Motor neuron (in vitro differentiated cells): Measurements from ENCODE around the gene NHSL1. TPM values are rescaled to one million over a fixed set of nuclear protein-coding genes. Genes with fewer than 3 reads are reported as not detected.

Experiments used
- ATAC-seq, 8 experiments: fragments of 200-7000 bp; cut with Tn5 transposase; replicated peaks in 6 of 8; 2 replicates each; pipeline ENCODE4 v1.8.0; 2021; ENCODE audit warnings: mild to moderate bottlenecking in 8 of 8, moderate library complexity in 8 of 8
- H3K27ac ChIP-seq, 2 donors: fragments of 250-450 bp; sonication (Bioruptor Pico); 2 replicates each; pipeline ENCODE4 v1.9.0; 2021; ENCODE audit warnings: antibody characterized with exemption in 2 of 2, mild to moderate bottlenecking in 2 of 2, moderate library complexity in 1 of 2
- H3K4me1 ChIP-seq, 2 donors: fragments of 250-450 bp; sonication (Bioruptor Pico); replicated peaks in 1 of 2; 2 replicates each; pipeline ENCODE4 v1.6.1; 2021; ENCODE audit warnings: antibody characterized with exemption in 2 of 2, mild to moderate bottlenecking in 2 of 2, moderate library complexity in 1 of 2
- H3K4me3 ChIP-seq, 5 donors: fragments of 250-450 bp; sonication (Bioruptor Pico); 2 replicates each; pipeline ENCODE4 v1.9.0; 2021; ENCODE audit warnings: antibody characterized with exemption in 5 of 5, mild to moderate bottlenecking in 5 of 5, moderate library complexity in 4 of 5
- WGBS, 10 experiments: fragments of 450-650 bp; shearing (Covaris generic); methylation state at CpG; one replicate each; pipeline ENCODE4 v1.0.0; 2022; 5-methylcytosine and 5-hydroxymethylcytosine counted together
- in situ Hi-C, 9 experiments: fragments of 400-800 bp; cut with MboI; loops; one replicate each; pipeline ENCODE4 v1.15.0; 2021; ENCODE audit warnings: low sequenced_read_pairs in 9 of 9, low pct_unique_long_range_greater_than_20kb in 2 of 9; ENCODE audit not compliant: unreplicated experiment in 9 of 9
- total RNA-seq, 8 experiments: library from RNA; unstranded; fragments of 300-600 nt; gene quantifications; 2 replicates each; pipeline versions ENCODE4 v1.2.3 to v1.2.4, GENCODE V29; 2022

NHSL1 gene
- total RNA-seq, 8 experiments from 2014 or later = 3.4 to 33.1 (median 18.5) TPM

DNA sequence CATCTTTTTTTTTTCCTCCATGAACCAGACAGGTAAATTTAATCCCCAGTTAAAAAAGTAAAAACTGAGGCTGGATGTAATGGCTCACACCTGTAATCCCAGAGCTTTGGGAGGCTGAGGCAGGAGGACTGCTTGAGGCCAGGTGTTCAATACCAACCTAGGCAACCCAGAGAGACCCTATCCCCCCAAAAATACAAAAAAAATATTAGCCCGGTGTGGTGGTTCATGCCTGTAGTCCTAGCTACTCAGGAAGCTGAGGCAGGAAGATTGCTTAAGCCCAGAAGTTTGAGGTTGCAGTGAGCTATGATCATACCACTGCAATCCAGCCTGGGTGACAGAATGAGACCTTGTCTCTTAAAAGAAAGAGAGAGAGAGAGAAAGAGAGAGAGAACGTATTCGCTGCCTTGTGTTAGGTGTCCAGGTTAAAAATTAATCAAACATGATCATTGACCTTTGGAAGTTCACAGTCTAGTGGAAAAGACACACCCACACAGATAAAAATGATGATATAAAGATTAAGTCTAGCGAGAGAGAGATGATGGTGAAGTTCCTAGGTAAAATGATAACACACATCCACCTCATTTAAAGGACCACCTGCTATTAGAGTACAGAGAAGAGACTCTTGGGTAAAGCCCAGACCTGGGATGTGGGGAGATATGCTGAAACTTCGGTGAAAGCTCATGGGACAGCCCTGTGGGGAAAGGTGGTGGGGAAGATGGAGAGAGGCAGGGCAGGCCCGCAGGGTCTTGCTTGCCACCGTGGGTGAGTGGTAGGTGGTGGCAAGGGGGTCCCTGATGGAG lies 4.8 kb upstream of the NHSL1 start:
- H3K4me3 ChIP-seq = no peak overlapping the region
- WGBS, 10 experiments = 85 to 100% (median 95%) methylated on average over 3 to 7 of the region's 7 CpGs; no CpG with 5 or more reads in 2 of the 10 experiments
- in situ Hi-C loops = loop anchor here in 1 of 9 experiments (10.0 kb wide), 1 partner anchor 389 kb away; no protein-coding TSS in a partner anchor
- peaks cover 18 to 42% of the 10 kb centered on the region in 2 donors for H3K4me1 ChIP-seq
- H3K27ac ChIP-seq = no peak overlapping the region
- no peak for ATAC-seq

DNA sequence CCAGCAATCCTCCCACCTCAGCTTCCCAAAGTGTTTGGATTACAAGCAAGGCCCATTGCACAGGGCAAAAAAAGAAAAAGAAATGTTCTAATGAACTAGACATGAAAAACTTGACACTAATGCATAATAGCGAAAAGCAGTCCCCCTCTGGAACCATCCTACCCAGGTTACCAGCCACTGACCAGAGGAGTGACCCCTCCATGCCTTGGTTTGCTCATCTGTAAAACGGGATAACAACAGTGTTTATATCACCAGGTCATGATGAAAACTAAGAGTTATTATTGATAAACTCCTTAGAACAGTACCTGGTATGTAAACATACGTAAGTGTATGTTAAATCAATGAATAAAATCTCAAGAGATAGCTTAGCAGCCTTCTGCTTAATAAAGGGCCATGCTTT lies 3.3 kb upstream of the NHSL1 start:
- in situ Hi-C loops = loop anchor here in 1 of 9 experiments (10.0 kb wide), 1 partner anchor 388 kb away; no protein-coding TSS in a partner anchor
- Histone ChIP-seq H3K4me3 (no peak overlapping the region), H3K27ac (no peak overlapping the region), H3K4me1 (peaks cover 9 to 36% of the 10 kb centered on the region in 2 donors)
- ATAC-seq = no peak
- 72 to 100% (median 96%) methylated on average over 1 to 3 of the region's 3 CpGs; no CpG with 5 or more reads in 2 of the 10 experiments for WGBS, 10 experiments

DNA sequence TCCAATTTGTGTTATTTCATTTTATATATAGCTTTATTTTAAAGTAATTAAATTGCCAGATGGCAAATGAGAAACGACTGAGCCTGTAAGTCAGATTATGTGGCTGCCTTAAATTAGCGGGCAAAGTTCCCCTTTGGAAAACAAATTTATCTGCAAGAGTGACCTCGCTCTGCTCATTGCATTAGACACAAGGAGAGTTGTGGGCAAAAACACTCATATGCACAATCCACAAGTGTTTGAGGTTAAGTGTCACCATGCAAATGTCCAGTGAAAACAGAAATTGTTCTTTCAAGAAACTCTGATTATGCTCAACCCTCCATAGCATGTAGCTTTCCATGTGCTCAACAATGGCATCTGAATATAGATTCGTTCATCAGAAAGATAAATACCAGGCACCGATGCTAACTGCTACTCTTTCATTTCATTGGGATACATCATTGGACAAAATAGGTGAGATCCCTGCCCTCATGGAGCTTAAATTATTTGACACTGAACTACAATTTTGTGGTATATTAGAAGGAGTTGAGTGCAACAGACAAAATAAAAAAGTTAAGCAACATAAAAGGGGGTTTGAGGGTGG lies 1.7 kb upstream of the NHSL1 start:
- no peak overlapping the region for H3K4me3 ChIP-seq
- H3K4me1 ChIP-seq = peaks cover 16 to 39% of the 10 kb centered on the region in 2 donors
- no peak for ATAC-seq
- H3K27ac ChIP-seq = peak overlapping the region; percentile 29 to 81
- 33 to 74% (median 62%) methylated on average over 1 to 5 of the region's 5 CpGs; no CpG with 5 or more reads in 1 of the 10 experiments for WGBS, 10 experiments
- in situ Hi-C loops = loop anchor here in 1 of 9 experiments (10.0 kb wide), 1 partner anchor 386 kb away; no protein-coding TSS in a partner anchor

DNA sequence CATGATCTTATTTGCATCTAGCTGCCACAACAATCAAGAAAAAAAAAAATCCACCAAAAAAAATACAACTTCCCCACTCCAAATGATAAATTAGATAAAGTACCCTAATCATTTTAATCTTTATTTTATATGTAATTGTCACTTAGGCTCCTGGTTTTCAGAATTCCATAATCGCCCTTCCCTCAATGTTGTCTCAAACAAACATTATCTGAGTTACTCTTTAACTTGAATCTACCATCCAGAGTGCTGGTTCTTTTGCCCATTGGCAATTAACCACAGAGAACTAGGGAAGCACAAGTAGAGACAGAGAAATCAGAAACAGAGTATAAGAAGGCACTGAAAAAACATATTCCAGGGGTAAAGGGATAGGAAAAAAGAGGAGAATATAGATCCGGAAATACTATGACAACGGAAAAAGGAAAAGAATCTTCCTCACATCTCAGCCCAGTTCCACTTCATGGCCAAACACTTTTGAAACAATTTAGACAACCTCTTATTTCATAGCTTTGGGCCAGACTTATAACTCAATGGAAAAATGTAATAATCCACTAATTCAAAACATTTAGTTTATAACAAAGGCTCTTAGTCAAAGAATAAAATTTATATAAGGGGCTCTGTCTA lies 861 bp upstream of the NHSL1 start:
- Histone ChIP-seq H3K4me3 (peak overlapping the region in 2 of 5 donors; percentile 31 to 34), H3K4me1 (peaks cover 24 to 39% of the 10 kb centered on the region in 2 donors), H3K27ac (peak overlapping the region; percentile 29 to 81)
- WGBS, 10 experiments = 19 to 88% (median 45%) methylated on average over 2 to 3 of the region's 3 CpGs; no CpG with 5 or more reads in 2 of the 10 experiments
- in situ Hi-C loops = loop anchor here in 1 of 9 experiments (10.0 kb wide), 1 partner anchor 385 kb away; no protein-coding TSS in a partner anchor
- ATAC-seq = peak in 4 of 8 experiments; percentile 24 to 42 (median 34)

DNA sequence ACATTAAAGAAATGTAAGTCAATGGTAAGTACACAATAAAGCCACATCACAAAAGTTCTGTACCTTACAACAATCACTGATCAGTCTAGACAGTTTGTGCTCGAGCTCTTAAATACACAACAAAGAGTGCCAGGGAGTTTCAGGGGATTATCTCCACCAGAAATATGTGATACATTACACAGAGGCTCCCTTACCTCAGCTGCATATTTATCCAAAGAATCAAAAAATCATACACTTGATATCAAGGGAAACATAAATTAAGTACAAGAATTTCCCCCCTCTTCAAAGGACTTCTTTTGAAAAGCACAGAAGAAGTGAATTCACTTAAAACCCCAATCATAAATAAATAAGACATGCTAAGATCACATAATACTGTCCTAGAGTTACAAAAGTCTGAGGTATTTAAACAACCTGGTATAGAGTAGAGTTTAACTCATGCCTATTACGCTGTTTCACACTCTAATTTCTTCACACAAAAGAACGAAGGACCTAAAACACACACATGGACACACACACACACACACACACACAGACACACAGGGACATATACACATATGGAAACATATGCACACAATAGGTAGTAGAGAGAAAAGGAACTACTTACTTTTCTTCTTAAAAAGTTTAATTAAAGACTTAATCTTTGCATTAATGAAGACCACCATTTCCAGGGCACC lies 528 bp downstream of the NHSL1 start:
- peak overlapping the region; percentile 42 to 82 for H3K27ac ChIP-seq
- H3K4me1 ChIP-seq = peaks cover 34 to 47% of the 10 kb centered on the region in 2 donors
- 0 to 100% (median 28%) methylated on average over 1 to 3 of the region's 3 CpGs; no CpG with 5 or more reads in 1 of the 10 experiments for WGBS, 10 experiments
- H3K4me3 ChIP-seq = peak overlapping the region; percentile 23 to 34 (median 31)
- in situ Hi-C loops = no loop called here
- ATAC-seq = peak in 5 of 8 experiments; percentile 17 to 44 (median 35)

DNA sequence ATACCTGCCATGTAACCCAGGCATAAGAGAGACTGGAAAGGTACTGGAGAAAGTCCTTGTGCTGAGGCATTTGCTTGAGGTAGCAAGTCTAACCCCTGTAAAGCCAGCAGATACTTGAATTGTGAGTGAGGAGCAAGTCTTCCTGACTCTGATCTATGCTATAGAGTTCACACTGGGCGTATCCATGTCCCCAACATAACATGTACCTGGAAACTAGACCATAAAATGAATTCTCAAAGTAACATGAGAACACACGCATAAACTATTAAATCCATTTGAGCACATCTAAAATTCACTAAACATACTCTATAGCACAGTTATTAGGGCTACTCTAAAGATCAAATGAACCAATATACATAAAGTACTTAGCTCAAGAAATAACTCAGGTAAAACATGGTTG lies 2.0 kb downstream of the NHSL1 start:
- Histone ChIP-seq H3K4me1 (peaks cover 49 to 62% of the 10 kb centered on the region in 2 donors), H3K27ac (peak overlapping the region in 1 of 2 donors; percentile 22), H3K4me3 (peak overlapping the region; percentile 23 to 34 (median 31))
- 60 to 100% (median 78%) methylated on average over 1 to 2 of the region's 2 CpGs; no CpG with 5 or more reads in 2 of the 10 experiments for WGBS, 10 experiments
- in situ Hi-C loops = no loop called here
- ATAC-seq = no peak

DNA sequence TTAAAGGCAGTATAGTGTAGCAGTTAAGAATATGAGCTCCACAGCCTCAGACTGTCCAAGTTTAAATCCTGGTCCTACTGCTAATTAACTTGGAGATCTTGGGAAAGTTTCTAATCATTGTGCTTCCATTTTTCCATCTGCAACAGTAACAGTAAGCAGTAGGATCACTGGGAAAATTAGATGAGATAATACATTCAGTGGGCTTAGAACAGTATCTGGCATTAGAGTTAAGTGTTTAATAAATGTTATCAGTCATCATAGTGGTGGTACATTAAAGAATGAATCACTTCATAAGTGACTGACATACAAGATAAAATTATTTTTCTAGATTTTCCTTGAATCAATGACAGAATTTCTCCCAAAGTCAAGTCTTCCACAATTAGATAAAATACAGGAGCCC lies 5.0 kb downstream of the NHSL1 start:
- in situ Hi-C loops = no loop called here
- H3K4me1 ChIP-seq = peaks cover 49 to 63% of the 10 kb centered on the region in 2 donors
- no peak for ATAC-seq

DNA sequence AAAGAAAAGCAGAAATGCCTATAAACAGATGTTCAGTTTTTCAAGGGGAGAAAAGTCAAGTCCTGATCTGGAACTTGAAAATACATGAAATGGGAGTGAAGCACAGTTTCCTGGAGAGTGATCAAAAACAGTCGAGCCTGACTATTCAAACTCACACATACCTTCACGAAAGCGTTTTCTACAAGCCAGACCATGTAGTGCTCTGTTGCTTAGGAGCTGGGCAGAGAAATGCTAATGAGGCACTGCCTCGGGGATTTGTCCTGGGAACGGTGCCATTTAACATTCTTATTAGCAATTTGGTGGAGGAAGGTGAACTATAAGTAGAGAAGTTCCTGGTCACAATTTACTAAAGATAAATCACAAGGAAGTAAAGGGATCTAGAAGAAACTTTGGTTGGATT lies 5.9 kb downstream of the NHSL1 start:
- Histone ChIP-seq H3K4me1 (peaks cover 49 to 59% of the 10 kb centered on the region in 2 donors), H3K27ac (no peak overlapping the region), H3K4me3 (no peak overlapping the region)
- WGBS, 10 experiments = 0 to 17% (median 0%) methylated on average over 2 to 5 of the region's 5 CpGs; no CpG with 5 or more reads in 1 of the 10 experiments
- peak; percentile 71 to 99 (median 90) for ATAC-seq
- in situ Hi-C loops = no loop called here

More for the DNA sequence above, 5.0 kb downstream of the NHSL1 start:
- Histone ChIP-seq H3K27ac (no peak overlapping the region), H3K4me3 (no peak overlapping the region)

DNA sequence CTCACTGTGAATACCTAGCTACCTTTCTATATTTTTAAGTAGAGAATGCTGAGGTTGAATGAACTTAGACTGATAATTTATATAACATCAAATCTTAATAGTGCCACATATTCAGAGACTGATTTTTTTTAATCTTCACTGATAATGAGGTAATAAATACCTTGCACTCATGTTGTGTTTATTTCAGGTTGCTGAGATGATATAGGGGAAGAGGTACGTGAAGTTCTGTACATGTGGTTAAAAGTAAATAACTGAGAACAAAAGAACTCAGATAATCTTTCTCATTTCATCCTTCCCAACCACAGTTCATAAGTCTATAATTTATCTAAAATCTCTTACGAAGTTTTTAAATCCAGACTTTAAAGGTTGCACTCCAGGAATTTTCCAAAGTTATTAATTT lies 6.4 kb downstream of the NHSL1 start:
- Histone ChIP-seq H3K27ac (no peak overlapping the region), H3K4me1 (peaks cover 49 to 53% of the 10 kb centered on the region in 2 donors), H3K4me3 (no peak overlapping the region)
- WGBS, 10 experiments = 25 to 94% (median 80%) methylated on average over 1 to 2 of the region's 2 CpGs
- no peak for ATAC-seq
- in situ Hi-C loops = no loop called here

DNA sequence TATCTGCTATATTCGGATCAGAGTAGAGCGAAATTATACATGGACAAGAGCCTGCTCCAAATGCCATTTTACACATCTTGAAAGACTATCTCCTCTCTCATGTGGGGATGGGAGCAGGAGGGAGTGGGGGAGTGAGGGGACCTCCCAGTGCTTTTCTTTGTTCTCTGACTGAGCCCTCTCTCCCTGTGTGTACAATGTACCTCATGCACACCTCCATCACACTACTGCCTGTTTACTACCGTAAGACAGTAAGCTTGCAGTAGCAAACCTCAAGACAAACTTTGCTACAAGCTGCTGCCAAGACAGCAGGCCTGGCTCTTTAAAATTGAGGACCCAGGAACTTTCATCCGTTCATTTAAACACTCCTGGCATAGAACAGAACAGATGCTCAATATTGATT lies 7.2 kb downstream of the NHSL1 start:
- in situ Hi-C loops = no loop called here
- Histone ChIP-seq H3K4me1 (peaks cover 51 to 52% of the 10 kb centered on the region in 2 donors), H3K4me3 (no peak overlapping the region), H3K27ac (peak overlapping the region in 1 of 2 donors; percentile 12)
- peak in 5 of 8 experiments; percentile 14 to 59 (median 56) for ATAC-seq
- WGBS, 10 experiments = 0 to 100% (median 64%) methylated on average over 1 to 4 of the region's 4 CpGs; no CpG with 5 or more reads in 1 of the 10 experiments

DNA sequence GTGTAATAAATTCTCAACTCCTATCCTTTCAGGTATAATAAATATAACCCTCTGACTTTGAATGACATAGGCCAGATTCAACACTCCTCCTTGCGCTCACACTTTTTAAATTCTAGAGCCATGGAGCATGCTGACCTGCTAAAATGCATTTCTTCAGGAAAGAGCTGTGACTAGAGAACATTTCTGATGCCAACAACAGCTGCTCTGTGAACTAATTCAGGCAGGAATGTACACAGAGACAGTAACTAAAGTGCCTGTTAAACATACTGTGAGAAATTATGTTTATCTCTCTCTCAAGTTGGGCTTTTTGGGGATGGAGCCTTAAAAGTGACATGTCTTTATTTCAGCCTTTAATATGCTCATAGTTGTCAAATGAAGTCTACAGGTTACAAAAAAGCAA lies 8.3 kb downstream of the NHSL1 start:
- no peak overlapping the region for H3K4me3 ChIP-seq

DNA sequence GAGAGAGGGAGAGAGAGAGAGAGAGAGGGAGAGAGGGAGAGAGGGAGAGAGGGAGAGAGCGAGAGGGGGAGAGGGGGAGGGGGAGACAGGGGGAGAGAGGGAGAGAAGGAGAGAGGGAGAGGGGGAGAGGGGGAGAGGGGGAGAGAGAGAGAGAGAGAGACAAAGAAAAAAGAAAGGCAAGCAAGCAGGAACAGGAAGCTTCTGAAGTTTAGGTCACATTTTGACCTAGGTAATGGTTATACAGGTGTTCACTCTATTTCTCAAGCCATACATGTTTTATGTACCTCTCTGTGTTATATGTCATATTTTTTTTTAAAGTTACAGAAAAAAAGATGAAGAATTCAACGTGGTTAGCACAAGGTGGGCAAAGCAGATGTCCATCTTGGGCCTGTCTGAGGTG lies 9.4 kb downstream of the NHSL1 start:
- Histone ChIP-seq H3K4me1 (peaks cover 51 to 63% of the 10 kb centered on the region in 2 donors), H3K27ac (no peak overlapping the region), H3K4me3 (no peak overlapping the region)
- in situ Hi-C loops = no loop called here
- WGBS, 10 experiments = 100% methylated on average over 1 of the region's 2 CpGs; no CpG with 5 or more reads in 9 of the 10 experiments
- no peak for ATAC-seq

More for the DNA sequence above, 8.3 kb downstream of the NHSL1 start:
- 100% methylated on average over 1 of the region's 1 CpG; no CpG with 5 or more reads in 3 of the 10 experiments for WGBS, 10 experiments
- in situ Hi-C loops = no loop called here
- ATAC-seq = peak in 1 of 8 experiments; percentile 8
- Histone ChIP-seq H3K4me1 (peaks cover 52 to 56% of the 10 kb centered on the region in 2 donors), H3K27ac (no peak overlapping the region)
